Mammary epithelial cell (primary cell): Measurements from ENCODE around the gene TMEM140.

Experiments
- CTCF ChIP-seq, 2 donors: IDR thresholded peaks in 1 of 2; conservative IDR thresholded peaks in 1 of 2; 2 replicates each; pipeline ENCODE4 v1.5.1; 2011 to 2012; ENCODE audit warnings: inconsistent platforms in 2 of 2, low read length in 2 of 2, mild to moderate bottlenecking in 2 of 2, control low read depth in 1 of 2, low read depth in 1 of 2; ENCODE audit not compliant: insufficient read depth in 1 of 2; ENCODE audit errors: extremely low read depth in 1 of 2
- EZH2 ChIP-seq: IDR thresholded peaks from 2 replicates; pipeline ENCODE4 v1.6.1; 2012; ENCODE audit warnings: low read length, inconsistent platforms, borderline replicate concordance

GRCh38 chr7:135151132-135151531 lies 3.3 kb downstream of the TMEM140 start:
- no peak for TF ChIP-seq CTCF (conservative IDR thresholded peaks at IDR 0.05 in 1 of 2, IDR thresholded peaks at IDR 0.05 in 1 of 2; ENCODE audit: extremely low read depth in 1 of 2, insufficient read depth in 1 of 2, low read depth in 1 of 2, low read length in 2 of 2)
- TF ChIP-seq EZH2, result no peak
